Testis (tissue), 2 donors: Measurements from ENCODE around the gene BIN1.

ENCODE experiments used
- CTCF ChIP-seq, 3 experiments: fragments of 450-650 bp in 2 of 3; fragments of 200-600 bp in 1 of 3; sonication (generic) in 1 of 3; IDR thresholded peaks; one replicate each; pipeline ENCODE4 v1.5.1; 2016 to 2019; ENCODE audit warnings: antibody characterized with exemption in 3 of 3, mild to moderate bottlenecking in 2 of 3, moderate library complexity in 1 of 3
- POLR2A ChIP-seq: fragments of 450-650 bp; IDR thresholded peaks from one replicate; pipeline ENCODE4 v1.6.1; 2017; ENCODE audit warnings: antibody characterized with exemption, mild to moderate bottlenecking, moderate library complexity

- no peak for TF ChIP-seq CTCF (IDR thresholded peaks at IDR 0.05)
- TF ChIP-seq POLR2A, result no peak
Observed at GRCh38 chr2:127075821-127076220, 31.1 kb downstream of the BIN1 start.
